ENCODE measurements around the gene RALA.
"Not testable (repeated sequence)": the region's sequence is repeated elsewhere in the genome, so short reads cannot be mapped to it uniquely, and the experiment has no call there.

Gene RALA

DNA sequence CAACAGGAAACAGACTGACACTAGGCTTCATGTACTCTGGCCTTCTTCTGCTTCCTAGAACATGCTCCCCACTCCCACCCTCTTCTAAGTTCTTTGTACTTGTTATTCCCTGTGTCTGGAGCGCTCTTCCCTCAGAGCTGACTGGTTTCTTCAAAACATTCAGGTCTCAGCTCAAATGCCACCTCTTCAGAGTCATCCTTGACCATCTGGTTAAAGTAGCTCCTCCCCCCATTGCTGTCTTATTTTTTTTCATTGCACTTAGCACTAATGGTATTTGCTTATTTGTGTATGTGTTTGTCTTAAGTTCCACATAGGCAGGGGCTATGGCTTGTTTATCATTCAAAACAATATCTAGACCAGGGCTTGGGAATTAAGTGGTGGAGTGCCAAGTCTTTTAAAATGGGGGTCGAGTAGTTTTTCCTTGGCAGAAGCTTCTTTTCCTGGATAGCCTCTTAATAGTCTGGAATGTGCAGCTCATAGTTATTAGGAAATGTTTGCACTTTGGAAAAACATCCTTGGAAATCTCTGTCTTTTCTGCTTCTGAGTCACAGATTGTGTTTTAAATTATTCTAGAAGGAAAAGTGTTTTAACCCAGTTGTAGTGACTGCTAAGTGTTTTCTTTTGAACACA lies 60.0 kb downstream of the RALA start:
- no peak for DNase-seq (ENCODE audit: low spot score)

DNA sequence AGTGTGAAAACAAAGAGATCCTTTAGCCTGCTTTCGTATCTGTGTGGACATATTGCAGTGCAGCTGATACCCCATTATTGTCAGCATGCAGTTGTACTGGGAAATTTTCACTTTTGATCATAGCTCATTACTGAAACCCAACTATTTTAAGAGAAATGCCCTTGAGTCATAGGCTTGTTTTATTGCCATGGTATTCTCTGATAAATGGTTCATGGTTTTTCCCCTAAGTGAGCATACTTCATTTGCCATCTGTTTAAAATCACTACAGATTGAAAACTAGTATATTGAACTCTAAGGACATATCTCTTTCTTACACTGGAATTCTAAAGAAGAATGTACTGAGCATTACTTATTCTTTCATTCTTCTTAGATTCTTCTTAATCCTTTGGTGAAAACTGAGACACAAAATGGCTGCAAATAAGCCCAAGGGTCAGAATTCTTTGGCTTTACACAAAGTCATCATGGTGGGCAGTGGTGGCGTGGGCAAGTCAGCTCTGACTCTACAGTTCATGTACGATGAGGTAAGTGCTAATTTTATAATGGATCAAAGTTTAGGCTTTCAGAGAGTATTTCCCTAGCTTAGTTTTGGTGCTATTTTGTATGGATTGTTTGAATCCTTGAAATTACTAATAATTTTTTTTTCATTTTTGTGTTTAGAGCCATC lies 63.0 kb downstream of the RALA start:
- DNase-seq (ENCODE audit: low spot score) = no peak

- peak; percentile 19 for DNase-seq (ENCODE audit: low spot score)
Measured at GRCh38 chr7:39688611-39689480, 65.5 kb downstream of the RALA start.

DNA sequence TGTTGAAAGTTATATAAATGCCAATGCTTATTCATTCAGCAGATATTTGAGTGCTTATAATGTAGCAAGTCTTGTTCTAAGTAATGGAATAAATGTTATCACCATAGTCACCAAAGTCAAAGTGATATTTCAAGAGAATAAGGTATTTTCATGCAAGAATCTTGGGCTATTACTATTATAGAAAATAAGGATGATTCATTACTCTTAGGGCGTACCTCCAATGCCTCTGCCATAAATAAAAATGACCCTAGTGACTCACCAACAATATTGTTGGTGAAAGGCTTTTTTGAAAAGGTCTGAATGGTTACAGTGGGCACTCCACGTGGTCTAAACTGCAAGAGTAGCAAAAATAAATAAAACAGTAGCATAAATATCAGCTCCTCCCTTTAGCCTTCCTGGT lies 68.4 kb downstream of the RALA start:
- DNase-seq (ENCODE audit: low spot score) = no peak

- not testable (repeated sequence) for DNase-seq (ENCODE audit: low spot score)
Measured at GRCh38 chr7:39693086-39693485, 69.7 kb downstream of the RALA start.

DNA sequence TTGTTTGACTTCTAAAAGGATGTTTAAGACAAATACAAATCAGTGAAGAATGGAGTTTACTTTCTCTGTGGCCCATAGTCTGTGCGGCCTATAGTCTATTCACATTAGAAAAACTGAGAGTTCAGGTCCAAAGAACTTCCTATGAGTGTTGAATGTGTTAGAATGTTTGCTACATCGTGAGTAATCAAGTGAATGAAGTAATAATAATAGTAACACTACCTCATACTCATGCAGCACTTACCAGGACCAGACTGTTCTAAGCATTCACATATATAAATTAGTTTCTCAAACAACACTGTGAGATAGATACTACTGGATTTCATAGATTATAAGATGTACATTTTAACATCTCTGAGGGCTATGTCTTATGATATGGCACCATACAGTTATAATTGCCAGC lies 70.4 kb downstream of the RALA start:
- DNase-seq (ENCODE audit: low spot score) = no peak

DNA sequence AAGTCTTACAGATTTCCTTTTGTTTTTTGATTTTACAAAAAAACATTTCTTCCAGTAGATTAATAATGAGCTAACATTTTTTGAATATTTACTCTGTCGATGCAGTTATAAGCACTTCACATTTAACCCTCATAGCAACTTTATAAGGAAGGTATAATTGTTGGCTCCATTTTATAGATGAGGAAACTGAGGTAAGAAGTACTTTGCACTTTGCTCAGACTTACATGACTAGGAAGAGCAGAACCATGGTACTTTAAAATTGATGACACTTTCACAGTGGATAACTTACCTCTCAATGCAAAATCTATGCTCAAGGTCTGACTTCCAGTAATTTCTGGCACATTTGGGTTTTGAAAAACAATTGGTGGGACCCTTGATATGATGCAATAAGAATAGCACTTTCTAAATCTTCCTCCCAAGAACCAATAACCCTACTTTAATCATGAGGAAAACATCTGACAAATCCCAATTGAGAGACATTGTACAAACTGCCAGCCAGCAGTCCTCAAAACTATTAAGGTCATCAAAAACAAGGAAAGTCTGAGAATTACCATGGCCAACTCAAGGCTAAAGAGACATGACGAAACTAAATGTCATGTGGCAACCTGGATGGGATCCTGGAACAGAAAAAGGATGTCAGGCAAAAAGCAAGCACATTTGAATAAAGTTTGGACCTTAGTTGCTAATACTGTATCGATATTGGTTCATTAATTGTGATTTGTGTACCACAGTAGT lies 72.6 kb downstream of the RALA start:
- no peak for DNase-seq (ENCODE audit: low spot score)

- no peak for DNase-seq (ENCODE audit: low spot score)
Measured at GRCh38 chr7:39696631-39697030, 73.3 kb downstream of the RALA start.

- no peak for DNase-seq (ENCODE audit: low spot score)
Measured at GRCh38 chr7:39697483-39697882, 74.1 kb downstream of the RALA start.

GRCh38 chr7:39700165-39700564 lies 76.8 kb downstream of the RALA start:
- no peak for DNase-seq (ENCODE audit: low spot score)

DNA sequence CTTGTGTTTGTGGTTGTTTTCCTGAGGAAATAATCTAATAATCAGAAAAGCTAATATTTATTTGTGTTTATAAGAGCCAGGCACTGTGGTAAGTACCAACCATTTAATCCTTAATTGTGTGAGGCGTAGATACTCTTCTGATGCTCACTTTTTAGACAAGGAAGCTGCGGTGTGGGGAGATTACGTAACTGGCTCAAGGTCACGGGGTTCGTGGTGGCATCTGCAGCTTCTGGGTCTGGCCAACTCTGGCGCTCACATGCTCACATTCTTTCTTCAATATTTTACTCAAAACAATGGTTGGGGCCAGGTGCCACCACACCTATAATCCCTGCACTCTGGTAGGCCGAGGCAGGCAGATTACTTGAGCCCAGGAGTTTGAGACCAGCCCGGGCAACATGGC lies 77.6 kb downstream of the RALA start:
- no peak for DNase-seq (ENCODE audit: low spot score)

DNA sequence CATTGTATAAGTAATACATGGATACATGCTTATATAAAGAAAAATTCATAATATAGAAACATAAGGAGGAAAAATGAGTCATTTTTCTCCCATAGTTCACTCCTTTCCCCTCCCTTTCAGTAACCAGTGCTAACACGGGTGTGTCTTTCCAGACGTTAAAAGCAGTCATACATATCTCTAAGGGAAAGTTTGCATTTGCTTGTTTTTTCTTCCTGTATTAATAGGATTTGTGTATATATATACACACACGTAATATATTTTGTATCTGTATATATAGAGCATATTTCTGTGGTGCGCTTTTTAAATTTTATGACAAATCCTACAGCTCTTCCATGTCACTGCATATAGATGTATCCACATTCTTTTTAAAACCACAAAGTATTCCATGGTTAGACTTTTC lies 78.8 kb downstream of the RALA start:
- no peak for DNase-seq (ENCODE audit: low spot score)

DNA sequence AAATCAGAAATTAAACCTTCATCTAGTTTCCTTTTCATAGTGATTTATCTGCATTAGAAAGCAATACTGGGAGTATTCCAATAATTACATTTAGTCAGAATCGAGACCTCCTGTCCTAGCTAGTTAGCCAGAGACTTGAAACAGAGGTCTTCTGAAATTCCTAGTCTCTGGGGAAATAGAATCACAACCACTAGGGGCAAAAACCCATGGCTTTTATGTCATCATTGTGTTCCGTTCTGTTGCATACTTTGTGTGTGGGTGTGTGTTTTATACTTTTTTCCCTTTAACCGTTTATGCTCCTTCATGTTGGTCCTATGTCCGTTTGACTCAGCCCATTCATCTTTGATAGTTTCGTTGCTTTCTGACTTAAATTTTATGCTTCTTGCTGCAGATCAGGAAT lies 79.8 kb downstream of the RALA start:
- DNase-seq (ENCODE audit: low spot score) = no peak

DNA sequence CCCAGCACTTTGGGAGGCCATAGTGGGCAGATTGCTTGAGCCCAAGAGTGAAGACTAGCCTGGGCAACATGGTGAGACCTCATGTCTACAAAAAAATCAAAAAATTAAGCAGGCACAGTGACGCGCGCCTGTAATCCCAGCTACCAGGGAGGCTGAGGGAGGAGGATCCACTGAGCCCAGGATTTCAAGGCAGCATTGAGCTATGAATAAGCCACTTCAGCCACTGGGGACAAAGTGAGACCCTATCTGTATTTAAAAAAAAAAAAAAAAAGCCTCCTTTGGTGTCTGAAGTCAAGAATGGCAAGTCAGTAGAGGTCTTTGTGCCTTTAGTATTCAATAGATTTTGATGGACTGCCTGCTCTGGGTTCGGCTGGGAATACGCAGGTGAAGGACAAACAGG lies 85.7 kb downstream of the RALA start:
- no peak for DNase-seq (ENCODE audit: low spot score)

- no peak for DNase-seq (ENCODE audit: low spot score)
Measured at GRCh38 chr7:39709768-39710311, 86.5 kb downstream of the RALA start.

- no peak for DNase-seq (ENCODE audit: low spot score)
Measured at GRCh38 chr7:39712751-39713150, 89.4 kb downstream of the RALA start.

DNA sequence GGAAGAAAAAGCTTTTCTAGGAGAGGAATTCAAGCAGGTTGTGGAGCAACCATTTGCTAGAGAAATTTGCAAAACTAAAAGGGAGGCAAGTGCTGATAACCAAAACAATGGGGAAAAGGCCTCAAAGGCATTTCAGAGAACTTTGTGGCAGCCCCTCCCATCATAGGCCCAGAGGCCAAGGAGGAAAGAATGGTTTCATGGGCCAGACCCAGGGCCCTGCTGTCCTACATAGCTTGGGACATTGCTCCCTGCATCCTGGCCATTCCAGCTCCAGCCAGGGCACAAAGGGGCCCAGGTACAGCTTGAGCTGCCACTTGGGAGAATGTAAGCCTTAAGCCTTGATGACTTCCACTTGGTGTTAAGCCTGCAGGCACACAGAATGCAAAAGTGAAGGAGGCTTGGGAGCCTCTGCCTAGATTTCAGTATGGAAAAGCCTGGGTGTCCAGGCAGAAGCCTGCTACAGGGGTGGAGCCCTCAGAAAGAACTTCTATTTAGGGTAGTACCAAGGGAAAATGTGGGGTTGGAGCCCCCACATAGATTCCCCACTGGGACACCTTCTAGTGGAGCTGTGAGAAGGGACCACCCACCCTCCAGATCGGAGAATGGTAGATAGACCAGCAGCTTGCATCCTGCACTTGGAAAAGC lies 91.2 kb downstream of the RALA start:
- no peak for DNase-seq (ENCODE audit: low spot score)

DNA sequence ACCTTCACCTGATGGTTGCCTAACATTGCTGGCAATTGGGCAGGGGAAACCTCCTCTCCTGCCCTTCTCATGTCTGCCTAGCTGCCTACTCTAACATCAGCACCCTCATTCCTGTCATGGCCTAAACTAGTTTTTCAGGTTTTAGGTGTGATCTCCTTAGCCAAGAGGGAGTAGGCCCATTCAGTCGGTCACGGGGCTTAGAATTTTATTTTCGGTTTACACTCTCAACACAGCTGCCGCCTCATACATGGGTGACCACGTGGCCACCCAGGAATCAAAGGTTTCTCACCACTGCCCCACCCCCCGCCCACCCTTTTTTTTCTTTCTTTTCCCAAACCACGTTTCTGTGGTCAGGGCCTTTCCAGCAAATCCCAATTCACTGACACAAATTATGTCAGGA lies 97.2 kb downstream of the RALA start:
- DNase-seq (ENCODE audit: low spot score) = peak; percentile 86

DNA sequence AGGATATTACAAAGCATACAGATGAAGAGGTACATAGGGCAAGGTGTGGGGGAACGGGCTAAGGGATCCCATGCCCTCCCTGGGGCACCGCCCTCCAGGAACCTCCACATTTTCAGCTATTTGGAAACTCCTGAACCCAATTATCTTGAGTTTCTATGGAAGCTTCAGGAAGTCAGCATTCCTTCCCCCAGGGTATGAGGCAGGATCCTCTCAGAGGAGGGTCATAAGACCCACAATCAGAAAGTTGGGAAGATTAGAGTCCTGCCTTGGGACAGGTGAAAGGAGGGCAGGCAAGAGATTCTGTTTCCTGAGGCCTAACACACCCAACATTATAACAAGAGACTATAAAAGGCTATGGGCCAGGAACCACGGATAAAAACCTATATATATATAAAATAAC lies 98.0 kb downstream of the RALA start:
- no peak for DNase-seq (ENCODE audit: low spot score)

- no peak for DNase-seq (ENCODE audit: low spot score)
Measured at GRCh38 chr7:39721919-39722597, 98.7 kb downstream of the RALA start.
